NOMO-1 treated with DMSO at 0.1 percent for 48 hours (cell line): ENCODE results near the gene TLNRD1.

Source experiments
- DNase-seq: peaks from one replicate; lab custom pipeline; 2025; ENCODE audit not compliant: unreplicated experiment; lab: John Stamatoyannopoulos, UW

Gene TLNRD1

DNA sequence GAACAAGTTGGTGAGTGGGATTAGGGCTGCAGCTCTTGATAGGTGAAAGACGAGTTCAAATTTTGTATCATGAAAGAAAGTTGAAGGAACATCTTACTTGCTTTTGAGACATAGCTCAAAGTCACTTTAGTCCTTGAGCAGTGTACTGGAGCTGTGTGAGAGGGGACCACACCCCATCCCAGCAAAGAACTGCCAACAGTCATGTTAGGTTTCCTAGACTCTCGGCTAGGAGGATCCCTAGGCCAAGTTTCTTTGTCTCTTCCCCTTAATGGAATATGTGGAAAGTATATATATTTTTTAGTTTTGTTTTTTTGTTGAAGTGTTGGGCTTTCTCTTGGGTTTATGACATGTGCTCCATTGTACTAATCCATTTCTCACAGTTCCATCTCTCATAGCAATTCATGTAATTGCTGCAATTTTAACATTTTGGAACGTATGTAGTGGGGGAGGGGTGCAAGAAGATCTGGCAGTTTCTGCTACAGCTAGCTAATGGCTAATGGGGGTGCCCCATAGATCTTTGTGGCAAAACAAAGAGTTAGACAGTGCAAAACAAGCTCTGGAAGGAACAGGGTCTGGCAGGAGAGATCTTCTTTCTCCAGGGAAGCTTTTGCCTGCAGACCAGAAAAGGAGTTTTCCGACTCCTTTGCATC lies 25.1 kb downstream of the TLNRD1 start:
- DNase-seq, result no peak

GRCh38 chr15:81026836-81027599 lies 26.3 kb downstream of the TLNRD1 start:
- no peak for DNase-seq

DNA sequence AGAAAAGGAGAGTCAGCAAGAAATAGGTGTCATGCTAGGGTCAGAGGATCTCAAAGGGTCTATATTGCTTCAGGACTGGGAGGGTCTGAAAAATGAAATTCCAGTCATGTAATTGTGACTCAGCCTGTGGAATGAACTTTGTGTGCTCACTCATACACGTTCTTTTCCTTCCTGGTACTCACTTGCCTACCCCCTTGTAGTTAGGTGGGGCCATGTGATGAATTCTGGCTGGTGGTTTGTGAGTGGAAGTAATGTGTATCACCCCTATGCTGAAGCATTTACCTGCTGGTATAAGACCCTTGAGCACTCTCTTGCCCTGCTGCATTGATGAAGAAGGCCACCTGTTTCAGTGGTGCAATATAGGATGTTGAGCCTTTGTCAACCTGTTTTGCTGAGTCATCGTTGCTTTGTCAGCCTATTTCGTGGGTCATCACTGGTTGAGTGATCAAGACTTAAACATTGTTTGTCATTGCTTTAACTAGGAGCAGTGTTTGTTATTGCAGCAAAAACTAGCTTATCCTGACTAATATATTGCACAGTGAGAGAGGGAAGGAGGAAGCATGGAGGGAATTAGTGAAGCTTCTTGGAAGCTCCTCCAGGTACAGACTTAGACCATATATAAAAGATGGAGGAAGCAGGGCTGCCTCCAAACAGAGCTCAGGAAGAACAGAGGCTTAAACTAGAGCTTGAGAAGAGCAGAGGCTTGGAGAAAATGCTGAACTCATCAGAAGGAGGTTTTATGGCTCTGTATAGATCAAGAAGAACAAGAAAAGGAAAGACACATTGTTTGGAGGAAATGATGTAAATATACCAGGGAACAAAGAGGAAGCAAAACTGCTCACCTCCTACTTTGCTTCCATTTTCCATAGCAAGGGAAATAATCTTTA lies 28.9 kb downstream of the TLNRD1 start:
- DNase-seq, result peak; percentile 32

- DNase-seq, result no peak
Measured at GRCh38 chr15:81030301-81030750, 29.6 kb downstream of the TLNRD1 start.

GRCh38 chr15:81031203-81031602 lies 30.5 kb downstream of the TLNRD1 start:
- no peak for DNase-seq

DNA sequence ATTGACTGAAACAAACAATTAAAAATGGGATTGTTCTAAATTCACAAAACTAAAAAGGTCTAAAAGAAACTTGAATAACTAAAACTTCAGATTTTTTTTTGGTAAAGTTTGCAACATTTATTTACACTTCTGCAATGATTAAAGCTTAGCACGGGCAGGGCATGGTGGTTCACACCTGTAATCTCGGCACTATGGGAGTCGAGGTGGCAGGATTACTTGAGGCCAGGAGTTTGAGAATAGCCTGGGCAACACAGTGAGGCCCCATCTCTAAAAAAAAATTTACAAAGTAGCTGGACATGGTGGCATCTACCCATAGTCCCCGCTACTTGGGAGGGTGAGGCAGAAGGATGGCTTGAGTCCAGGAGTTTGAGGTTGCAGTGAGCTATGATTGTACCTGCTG lies 31.6 kb downstream of the TLNRD1 start:
- no peak for DNase-seq

- DNase-seq, result no peak
Measured at GRCh38 chr15:81032818-81033217, 32.1 kb downstream of the TLNRD1 start.

DNA sequence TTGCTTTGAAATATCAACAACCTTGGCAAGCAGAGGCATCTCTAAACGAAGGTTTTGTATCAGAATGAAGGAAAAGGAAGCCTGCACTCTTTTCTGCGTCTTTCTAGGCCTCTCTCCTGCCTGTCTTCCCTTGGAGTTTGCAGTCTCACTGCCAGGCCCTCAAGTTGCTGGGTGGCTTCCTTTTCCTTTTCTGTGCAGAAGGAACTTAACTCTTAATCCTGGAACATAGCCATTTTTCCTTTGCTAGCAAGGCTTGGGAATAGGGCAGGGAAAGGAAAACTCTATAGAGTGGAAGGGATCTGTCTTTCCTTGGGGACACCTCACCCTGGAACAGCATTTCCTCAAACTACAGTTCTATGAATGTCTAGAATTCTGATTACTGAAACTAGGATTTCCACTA lies 32.8 kb downstream of the TLNRD1 start:
- no peak for DNase-seq

- no peak for DNase-seq
Measured at GRCh38 chr15:81037952-81038743, 37.4 kb downstream of the TLNRD1 start.

GRCh38 chr15:81038975-81039607 lies 38.4 kb downstream of the TLNRD1 start:
- no peak for DNase-seq

- DNase-seq, result no peak
Measured at GRCh38 chr15:81040757-81041156, 40.0 kb downstream of the TLNRD1 start.

- no peak for DNase-seq
Measured at GRCh38 chr15:81043281-81043934, 42.7 kb downstream of the TLNRD1 start.

DNA sequence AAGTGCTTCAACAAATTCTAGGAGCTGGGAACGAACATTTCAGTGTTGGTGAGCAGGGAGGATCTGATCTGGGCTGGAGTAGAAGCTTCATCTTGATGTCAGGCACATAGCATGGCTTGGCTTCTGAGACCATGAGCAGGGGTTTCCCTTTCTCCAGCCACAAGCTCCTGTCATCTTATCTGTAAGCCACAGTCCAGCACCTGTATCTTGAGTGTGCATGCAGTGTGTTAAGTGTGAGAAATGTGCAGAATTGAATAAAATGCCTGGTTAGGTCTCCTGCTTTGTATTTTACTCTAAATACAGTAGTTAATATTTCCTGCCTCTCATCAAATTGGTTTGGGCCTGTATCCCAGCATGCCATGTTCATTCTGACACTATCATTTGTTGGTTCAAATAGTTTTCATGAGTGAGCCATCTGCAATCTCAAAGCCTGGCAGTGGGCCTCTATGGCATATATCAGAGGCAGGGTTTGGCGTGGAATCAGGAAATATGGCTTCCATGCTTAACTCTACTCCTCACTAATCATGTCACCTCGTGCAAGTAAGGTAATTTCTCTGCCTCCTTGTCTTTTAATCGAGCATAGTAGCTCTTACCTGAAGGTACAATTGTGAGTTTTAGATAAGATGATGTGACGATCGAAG lies 43.3 kb downstream of the TLNRD1 start:
- DNase-seq, result no peak

DNA sequence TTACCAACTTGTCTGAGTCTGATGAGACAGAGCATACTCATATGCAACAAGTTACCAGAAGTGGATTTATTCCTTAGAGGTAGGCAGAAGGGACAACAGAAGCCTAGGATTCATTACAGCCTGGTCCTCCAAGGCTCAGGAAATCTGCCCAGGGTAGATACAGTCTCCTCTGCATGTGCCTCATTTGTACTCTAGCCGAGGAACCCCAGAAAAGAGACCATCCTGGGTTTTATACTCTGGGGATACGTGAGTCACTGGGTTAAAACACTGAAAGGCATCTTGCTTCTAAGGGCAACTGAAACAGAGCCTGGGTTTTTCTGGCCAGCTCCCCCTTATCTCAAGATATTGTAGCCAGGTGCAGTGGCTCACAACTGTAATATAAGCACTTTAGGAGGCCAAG lies 45.6 kb downstream of the TLNRD1 start:
- no peak for DNase-seq

GRCh38 chr15:81047928-81048327 lies 47.2 kb downstream of the TLNRD1 start:
- no peak for DNase-seq

DNA sequence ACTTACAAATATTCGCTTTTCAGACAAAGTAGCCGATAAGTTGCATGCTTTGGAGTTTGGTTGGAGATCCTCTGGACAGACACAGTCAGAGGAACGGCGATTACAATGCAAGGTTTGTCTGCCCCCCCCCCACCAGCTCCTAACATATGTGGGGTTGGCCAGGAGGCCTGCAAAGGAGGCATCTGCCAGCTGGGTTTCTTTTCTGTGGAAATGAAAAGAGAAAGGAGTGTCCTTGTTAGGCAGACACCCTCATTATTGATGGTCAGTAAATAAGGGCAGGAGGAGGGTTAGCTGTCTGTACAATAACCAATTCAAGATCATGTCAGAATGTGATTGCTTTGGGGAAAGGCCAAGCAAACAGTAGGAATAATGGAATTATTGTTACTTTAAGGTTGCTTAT lies 49.1 kb downstream of the TLNRD1 start:
- no peak for DNase-seq

DNA sequence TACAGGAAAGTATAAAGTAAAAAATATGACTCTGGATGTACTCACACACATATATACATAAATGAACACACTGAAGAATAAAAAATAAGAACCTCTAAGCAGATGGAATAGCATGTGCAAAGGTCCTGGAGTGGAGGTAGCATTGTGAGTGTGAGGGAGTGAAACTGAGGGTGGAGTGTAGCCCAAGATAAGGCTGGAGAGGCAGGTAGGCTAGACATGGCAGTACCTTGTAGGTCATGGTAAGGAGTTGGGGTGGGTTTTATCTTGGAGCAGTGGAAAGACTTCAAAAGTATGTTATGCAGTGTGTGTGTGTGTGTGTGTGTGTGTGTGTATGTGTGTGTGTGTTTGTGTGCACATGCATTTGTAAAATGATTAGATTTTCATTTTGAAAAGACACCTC lies 49.5 kb downstream of the TLNRD1 start:
- DNase-seq, result no peak

DNA sequence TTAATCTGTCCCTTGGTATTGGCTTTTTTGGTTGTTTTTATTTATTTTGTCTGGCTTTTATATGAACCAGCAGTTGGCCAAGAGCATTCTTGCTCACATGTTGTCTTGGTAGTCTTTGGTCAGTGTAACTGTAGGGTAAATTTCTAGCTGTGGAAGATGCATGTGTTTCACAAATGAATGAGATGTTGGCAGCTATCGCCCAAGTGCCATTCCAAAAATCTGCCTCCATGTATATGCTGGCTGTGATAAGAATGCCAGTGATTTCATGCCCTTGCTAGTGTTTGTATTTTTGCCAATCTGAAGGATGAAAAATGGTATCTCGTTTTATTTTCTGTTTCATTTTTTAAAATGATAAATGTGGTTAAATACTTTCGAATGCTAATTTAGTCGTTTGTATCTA lies 50.1 kb downstream of the TLNRD1 start:
- DNase-seq, result no peak

GRCh38 chr15:81052046-81052445 lies 51.3 kb downstream of the TLNRD1 start:
- DNase-seq, result peak; percentile 68
